Pulmonary artery endothelial cell (primary cell): ENCODE measurements around the gene ZNF329. TPM values are rescaled to one million over a fixed set of nuclear protein-coding genes. Genes with fewer than 3 reads are reported as not detected.

Experiments
- DNase-seq: peaks from one replicate; pipeline ENCODE4 v3.0.0-alpha.2; 2011; ENCODE audit warnings: low read depth, low spot score
- total RNA-seq: library from RNA; depleted of rRNA; stranded (reverse); fragments of >200 nt; gene quantifications from 2 replicates; pipeline ENCODE4 v1.2.3, GENCODE V29; 2014

The ZNF329 gene
- total RNA-seq, 1 donor from 2014 or later = 10.0 TPM

DNA sequence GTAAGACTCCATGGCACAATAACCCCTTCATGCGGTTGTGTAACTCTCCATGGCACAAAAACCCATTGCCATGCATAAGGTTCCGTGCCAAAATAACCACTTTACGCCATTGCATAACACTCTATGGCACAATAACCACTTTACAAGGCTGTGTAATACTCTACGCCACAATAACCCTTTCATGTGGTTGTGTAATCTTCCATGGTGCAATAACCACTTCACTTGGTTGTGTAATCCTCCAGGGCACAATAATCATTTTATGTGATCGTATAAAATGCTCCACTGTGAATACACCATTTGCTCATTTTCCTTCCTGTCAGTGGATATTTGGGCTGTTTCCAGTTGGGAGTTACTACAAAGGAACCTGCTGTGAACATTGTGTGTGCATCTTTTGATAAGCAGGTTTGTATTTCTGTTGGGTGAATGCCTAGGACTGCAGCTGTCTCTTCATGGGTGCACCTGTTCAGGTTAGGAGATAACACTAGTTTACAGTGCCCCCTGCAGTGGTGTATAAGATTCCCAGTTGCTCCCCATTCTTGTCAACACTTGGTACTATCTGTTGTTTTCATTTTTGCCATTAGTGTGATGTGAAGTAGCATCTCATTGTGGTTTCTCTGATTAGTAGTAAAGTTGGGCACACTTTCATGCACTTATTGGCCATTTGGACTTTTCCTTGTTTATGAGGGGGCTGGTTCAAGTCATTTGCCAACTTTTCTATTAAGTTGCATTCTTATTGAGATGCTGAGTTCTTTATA is 31.4 kb downstream of the ZNF329 start:
- no peak for DNase-seq

- no peak for DNase-seq
Observed at GRCh38 chr19:58117841-58118575, 32.6 kb downstream of the ZNF329 start.

- DNase-seq = no peak
Observed at GRCh38 chr19:58108546-58108817, 42.1 kb downstream of the ZNF329 start.

DNA sequence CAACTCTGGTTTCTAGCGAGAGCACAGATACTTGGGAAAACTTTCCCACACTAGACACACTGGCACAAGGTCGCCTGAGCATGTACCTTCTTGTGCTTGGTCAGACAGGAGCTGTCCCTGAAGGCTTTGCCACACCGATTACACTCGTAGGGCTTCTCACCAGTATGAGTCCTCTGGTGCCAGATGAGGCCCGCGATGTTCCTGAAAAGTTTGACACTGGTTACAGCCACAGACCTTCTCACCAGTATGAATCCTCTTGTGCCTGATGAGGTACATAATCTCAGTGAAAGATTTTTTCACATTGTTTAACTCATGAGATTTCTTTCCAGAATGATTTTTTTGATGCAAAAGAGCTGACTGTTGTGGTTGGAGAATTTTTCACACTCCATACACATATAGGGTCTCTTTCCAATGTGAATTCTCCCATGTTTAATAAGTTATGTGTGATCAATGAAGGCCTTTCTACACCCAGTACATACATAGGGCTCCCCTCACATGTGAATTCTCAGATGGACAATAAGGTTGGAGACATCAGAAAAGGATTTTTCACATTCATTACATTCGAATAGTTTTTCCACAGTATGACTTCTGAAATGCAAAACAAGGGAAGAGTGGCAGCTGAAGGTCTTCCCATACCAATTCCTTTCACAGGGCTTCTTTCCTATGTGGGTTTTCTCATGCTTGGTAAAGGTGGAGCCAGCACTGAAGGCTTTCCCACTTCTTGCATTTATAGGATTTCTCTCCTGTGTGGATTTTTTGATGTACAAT is 42.6 kb downstream of the ZNF329 start:
- DNase-seq = no peak

- no peak for DNase-seq
Observed at GRCh38 chr19:58098682-58098998, 51.9 kb downstream of the ZNF329 start.

DNA sequence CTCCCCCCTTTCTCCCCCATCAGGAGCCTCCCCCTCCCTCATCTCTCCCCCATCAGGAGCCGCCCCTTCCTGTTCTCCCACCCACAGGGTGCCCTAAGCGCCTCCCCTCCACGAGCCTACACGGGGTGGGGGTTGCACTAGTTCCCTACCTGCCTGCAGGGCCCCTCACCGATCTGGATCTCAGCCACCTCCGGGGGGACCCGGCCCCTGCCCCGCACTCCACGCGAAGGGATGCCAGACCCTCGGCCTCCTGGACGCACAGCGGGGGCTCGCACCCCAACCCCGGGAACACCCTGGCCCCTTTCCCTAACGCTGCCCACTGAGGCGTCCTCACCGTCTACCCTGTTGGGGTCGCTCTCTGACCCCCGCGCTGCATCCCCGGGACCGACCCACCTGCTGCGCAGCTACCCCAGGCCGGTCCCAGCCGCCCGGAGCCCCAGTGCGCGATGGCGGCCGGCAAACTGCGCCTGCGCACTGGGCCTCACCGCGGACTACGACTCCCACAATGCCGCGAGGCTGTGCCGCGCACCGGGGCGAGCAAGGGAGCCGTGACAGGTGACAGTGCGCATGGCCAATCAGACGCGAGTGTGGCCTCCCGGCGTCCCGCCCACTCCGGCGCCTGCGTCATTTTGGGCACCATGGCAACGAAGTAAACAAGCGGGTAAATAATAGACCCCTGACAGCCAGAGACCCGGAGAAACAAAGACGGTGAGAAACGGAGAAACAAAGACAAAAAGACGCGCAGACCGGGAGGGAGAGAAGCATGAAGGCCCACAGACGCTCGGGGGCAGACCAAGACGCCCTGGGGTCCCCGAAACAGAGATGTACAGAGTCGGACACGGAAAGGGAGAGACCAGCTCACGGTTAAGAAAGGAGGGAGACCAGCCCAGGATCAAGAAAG is 52.6 kb downstream of the ZNF329 start, which contains the start of gene ZSCAN18:
ZSCAN18 (minus strand) TSS at position 451 of the 901 bp plus-strand sequence. CDS start 7,964 bp downstream, outside the sequence.
- DNase-seq = peak; percentile 85

DNA sequence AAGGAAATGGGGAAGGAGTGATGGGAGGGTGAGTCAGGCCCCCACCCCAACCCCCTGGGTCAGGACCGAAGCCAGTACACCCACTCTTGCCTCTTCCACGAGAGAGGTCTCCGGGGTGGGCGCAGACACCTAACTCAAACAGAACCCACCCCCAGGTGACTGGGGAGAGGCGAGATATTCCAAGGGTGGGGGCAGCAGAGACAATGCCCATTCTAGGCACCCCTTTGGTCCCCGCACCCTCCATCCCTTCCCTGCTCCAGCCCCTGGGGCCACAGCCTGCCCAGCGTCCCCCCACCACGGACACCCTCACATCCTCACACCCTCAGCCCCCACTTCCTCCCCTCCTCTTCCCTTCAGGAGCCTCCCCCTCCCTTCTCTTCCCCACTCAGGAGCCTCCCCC is 53.2 kb downstream of the ZNF329 start:
- DNase-seq = no peak

- no peak for DNase-seq
Observed at GRCh38 chr19:58096884-58097283, 53.7 kb downstream of the ZNF329 start.

DNA sequence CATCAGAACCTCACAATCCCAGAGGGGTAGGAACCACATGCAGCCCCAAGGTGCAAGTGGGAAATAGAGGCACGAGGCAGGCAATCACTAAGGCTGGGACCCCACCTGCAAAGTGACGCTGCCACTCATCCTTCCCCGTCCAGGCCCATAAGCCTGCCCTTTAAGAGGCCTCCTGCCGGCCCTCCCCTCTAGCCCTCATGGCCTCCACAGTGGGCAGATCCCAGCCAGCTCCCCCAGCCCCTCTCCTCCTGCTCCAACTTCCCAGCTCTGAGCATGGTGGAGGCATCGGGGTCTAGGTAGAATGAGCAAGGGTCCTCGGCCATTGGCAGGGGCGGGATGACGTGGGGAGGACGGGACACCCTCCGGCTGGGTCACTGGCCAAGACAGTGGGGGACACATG is 55.3 kb downstream of the ZNF329 start:
- no peak for DNase-seq

DNA sequence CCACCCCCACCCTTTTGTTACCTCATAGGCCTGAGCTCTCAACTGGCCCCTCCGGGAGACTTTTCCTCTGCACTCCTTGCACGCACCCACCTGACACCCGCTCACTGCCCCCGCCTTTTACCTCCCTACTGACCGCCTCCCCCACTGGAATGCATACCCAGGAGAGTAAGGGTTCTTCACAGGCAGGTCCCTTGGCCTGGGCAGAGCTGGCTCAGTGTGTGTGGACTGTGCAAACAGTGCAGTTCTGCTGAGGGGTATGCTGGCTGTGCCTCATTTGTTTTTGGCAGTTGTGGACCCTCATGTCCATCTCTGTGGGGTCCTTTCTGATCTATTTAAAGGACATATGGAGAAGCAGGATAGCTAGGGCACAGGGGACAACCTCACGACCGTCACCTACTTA is 57.5 kb downstream of the ZNF329 start:
- no peak for DNase-seq

DNA sequence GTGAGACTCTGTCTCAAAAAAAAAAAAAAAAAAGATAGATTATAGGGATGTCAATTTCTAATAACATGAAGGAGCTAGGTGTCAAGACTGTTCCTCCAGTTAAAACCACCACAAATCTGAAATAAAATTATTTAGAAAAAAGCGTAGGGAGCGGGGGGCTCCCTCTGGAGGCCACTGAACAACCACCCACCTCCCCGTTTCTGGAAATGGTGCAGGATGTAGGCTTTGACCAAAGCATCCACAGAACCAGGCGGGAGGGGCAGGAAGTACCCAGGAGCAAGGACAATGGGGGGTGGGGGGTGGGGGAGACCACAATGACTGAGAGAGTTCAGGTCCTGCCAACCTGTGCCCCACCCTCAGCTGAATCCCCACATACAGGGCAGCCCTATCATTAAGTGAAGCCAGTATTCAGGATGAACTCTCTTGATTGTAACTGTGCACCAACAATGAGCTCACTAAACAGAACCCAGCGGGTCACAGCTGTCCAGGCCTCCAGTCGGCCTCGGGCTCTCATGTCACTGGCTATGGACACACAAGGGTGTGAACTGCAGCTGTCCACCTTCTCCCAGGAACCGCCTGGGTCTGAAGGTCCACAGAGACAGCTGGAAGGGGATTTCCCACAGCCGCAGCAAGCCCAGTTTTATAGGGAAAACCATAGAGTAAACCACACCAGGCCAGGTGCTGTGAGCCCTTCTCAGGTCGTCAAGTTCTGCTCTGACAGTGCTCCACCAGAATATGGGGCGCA is 59.2 kb downstream of the ZNF329 start:
- DNase-seq = no peak

- no peak for DNase-seq
Observed at GRCh38 chr19:58089846-58090245, 60.7 kb downstream of the ZNF329 start.

DNA sequence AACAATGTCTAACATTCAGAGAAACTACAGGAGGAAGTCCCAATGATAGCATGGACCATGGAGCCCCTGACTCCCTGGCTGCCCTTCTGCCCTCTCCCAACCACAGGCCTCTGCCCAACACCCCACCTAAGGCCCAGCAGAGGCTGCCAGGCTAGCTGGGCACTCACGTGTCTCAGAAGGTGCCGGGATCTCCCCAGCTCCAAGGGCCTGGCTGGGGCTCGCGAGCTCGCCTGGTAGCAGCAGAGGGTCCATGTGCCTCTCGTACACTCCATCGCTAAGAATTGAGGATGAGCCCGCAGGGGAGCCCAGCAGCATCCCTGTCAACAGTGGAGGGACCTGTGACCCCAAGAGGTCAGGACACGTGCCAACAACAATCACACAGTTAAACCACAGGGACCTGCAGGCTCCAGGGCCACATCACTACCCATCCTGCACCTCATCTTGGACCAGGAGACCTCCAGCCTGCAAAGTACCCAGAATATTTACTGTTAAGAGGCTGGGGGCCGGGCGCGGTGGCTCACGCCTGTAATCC is 62.0 kb downstream of the ZNF329 start:
- no peak for DNase-seq

- DNase-seq = no peak
Observed at GRCh38 chr19:58086825-58087710, 63.5 kb downstream of the ZNF329 start.

DNA sequence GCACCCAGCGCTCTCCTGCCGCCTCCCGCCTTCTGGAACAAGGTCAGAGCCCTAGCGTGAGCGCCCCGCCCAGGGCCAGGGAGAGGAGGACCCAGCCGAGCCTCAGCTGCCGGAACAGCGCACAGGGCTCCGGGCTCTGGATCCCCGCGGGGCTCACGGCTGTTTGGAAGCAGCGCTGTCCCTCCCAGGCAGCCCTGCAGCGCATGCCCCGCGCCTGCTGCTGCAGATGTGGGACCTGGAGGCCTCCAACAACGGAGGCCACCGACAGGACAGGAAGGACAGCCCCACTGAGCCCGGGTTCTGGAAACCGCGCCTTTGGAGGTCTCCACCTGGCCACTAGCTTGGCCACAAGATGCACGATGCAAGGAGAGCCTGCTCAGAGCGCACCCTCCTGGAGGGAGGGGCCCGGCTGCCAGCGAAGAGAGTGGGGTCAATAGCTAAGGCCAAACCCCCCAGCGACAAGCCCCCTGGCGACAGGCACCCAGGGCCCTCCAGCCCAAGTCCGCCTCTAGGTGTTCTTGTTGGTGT is 65.2 kb downstream of the ZNF329 start:
- no peak for DNase-seq

DNA sequence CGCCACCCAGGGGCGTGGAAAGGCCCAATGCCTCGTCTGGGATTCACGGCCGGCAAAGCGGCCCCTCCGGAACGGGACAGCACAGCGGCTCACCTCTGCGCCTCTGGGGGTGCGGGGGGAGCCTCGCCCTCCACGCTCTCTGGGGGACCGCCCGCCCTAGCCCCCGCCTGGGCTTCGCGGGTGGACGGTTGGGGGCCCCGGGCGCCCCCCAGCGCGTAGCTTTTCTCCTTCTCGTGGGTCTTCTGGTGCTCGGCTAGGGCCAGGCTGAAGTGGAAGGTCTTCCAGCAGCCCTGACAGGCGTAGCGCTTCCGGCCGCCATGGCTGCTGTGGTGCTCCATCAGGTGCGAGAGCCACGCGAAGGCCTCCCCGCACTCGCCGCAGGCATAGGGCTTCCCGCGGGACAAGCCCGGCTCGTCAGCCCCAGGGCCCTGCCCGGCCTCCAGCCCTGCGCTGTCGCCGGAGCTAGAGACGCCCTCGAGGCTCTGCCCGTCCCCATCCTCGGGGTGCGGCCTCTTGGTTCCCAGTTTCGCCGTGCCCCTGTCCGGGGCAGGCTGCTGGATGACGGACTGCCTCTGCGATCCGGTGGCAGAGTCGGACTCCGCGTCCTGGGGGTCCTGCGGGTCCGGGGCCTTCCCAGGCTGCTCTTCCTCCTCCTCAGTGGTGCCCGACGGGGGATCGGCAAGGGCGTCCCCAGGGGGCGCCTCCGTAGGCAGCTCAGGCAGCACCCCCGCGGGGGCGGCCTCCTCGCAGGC is 65.8 kb downstream of the ZNF329 start:
- no peak for DNase-seq

GRCh38 chr19:58083021-58083420 is 67.6 kb downstream of the ZNF329 start:
- no peak for DNase-seq

DNA sequence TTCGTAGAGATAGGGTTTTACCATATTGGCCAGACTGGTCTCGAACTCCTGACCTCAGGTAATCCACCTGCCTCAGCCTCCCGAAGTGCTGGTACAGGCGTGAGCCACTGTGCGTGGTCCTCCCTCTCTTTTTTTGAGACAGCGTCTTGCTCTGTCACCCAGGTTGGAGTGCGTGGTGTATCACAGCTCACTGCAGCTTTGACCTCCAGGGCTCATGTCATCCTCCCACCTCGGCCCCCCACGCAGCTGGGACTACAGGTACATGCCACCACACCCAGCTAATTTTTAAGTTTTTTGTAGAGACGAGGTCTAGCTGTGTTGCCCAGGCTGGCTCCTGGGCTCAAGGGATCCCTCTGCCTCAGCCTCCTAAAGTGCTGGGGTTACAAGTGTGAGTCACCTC is 70.8 kb downstream of the ZNF329 start:
- DNase-seq = no peak
